GM12878 (cell line): ENCODE measurements around the gene TSPAN10. TPM values are rescaled to one million over a fixed set of nuclear protein-coding genes. Genes with fewer than 3 reads are reported as not detected.
A peak's percentile ranks its signal among the peaks of the same experiment; 100 is the strongest.

Source experiments
- ATAC-seq: fragments of 200-7000 bp; cut with Tn5 transposase; 3 replicates; pipeline ENCODE4 v1.9.1; 2020; ENCODE audit warnings: mild to moderate bottlenecking, moderate library complexity
- BruUV-seq: library from RNA; stranded (reverse); fragments of 400-500 nt; replicated peaks from 2 replicates; lab custom pipeline; 2021; lab: Mats Ljungman, UMichigan
- CTCF ChIA-PET: fragments of 300-600 bp; sonication (Branson Sonifier 250); formaldehyde crosslinking; extraction: SDS; loops from one replicate; lab custom pipeline; 2021; ENCODE audit warnings: inconsistent platforms; lab: Yijun Ruan, JAX
- POLR2A ChIA-PET: fragments of 350-600 bp; formaldehyde crosslinking; extraction: SDS; loops from one replicate; lab custom pipeline; 2021; ENCODE audit warnings: inconsistent platforms; lab: Charles Lee
- RAD21 ChIA-PET: fragments of 300-600 bp; sonication (Branson Sonifier 250); formaldehyde crosslinking; loops from one replicate; lab custom pipeline; 2023; ENCODE audit warnings: antibody characterized with exemption; ENCODE audit not compliant: unreplicated experiment; lab: Charles Lee
- SMC1A ChIA-PET: fragments of 300-600 bp; sonication (Branson Sonifier 250); formaldehyde crosslinking; loops from one replicate; lab custom pipeline; 2023; ENCODE audit not compliant: unreplicated experiment, uncharacterized antibody; lab: Charles Lee
- DNase-seq: peaks from one replicate; pipeline ENCODE4 v3.0.0-alpha.2; 2011; ENCODE audit warnings: low read depth, low spot score
- FAIRE-seq: peaks from 3 replicates; lab custom pipeline; 2011; peaks lifted over from hg19 to GRCh38; lab: Jason Lieb, UNC
- H2AFZ ChIP-seq: 2 replicates; pipeline ENCODE4 v1.6.0; 2011; ENCODE audit warnings: low read depth, low read length, control low read depth; ENCODE audit not compliant: control insufficient read depth
- H3K27ac ChIP-seq: 2 replicates; pipeline ENCODE4 v1.5.1; 2011; ENCODE audit warnings: control low read depth; ENCODE audit not compliant: control insufficient read depth, insufficient read depth
- H3K27me3 ChIP-seq, 2 experiments: replicated peaks in 1 of 2; 2 replicates each; pipeline versions ENCODE4 v1.6.0 to v1.6.1; 2011; ENCODE audit warnings: low read length in 1 of 2; ENCODE audit not compliant: control insufficient read depth in 2 of 2, insufficient read depth in 2 of 2
- H3K36me3 ChIP-seq, 2 experiments: 2 replicates each; pipeline ENCODE4 v1.5.1; 2011; ENCODE audit warnings: low read length in 1 of 2; ENCODE audit not compliant: control insufficient read depth in 2 of 2, insufficient read depth in 2 of 2
- H3K4me1 ChIP-seq: 2 replicates; pipeline ENCODE4 v1.6.1; 2011; ENCODE audit warnings: mild to moderate bottlenecking, low read length, moderate library complexity, mixed read lengths; ENCODE audit not compliant: control insufficient read depth, insufficient read depth
- H3K4me2 ChIP-seq: 2 replicates; pipeline ENCODE4 v1.6.0; 2011; ENCODE audit warnings: control low read depth; ENCODE audit not compliant: control insufficient read depth, insufficient read depth
- H3K4me3 ChIP-seq: fragments of 200-600 bp; sonication (generic); 2 replicates; pipeline ENCODE4 v1.5.1; 2016
- H3K79me2 ChIP-seq: 2 replicates; pipeline ENCODE4 v1.6.0; 2011; ENCODE audit warnings: low read length; ENCODE audit not compliant: control insufficient read depth, insufficient read depth
- H3K9ac ChIP-seq: 2 replicates; pipeline ENCODE4 v1.8.0; 2011; ENCODE audit warnings: low read length, control low read depth, mixed read lengths; ENCODE audit not compliant: control insufficient read depth, insufficient read depth
- H3K9me3 ChIP-seq: replicated peaks from 3 replicates; pipeline ENCODE4 v1.5.1; 2011; ENCODE audit warnings: mild to moderate bottlenecking, low read length; ENCODE audit not compliant: control insufficient read depth, insufficient read depth
- H4K20me1 ChIP-seq: 2 replicates; pipeline ENCODE4 v1.6.0; 2011; ENCODE audit not compliant: control insufficient read depth, insufficient read depth
- BHLHE40 ChIP-seq, 2 experiments: fragments of 450-650 bp in 1 of 2; IDR thresholded peaks; 2 replicates each; pipeline ENCODE4 v1.6.1; 2011 to 2017; ENCODE audit warnings: low read depth in 2 of 2, borderline replicate concordance in 1 of 2, improper control_type of control experiment in 1 of 2, low read length in 1 of 2, mild to moderate bottlenecking in 1 of 2
- NR2C2 ChIP-seq: IDR thresholded peaks from 2 replicates; pipeline ENCODE4 v1.6.1; 2011; ENCODE audit warnings: borderline replicate concordance, low read depth; ENCODE audit not compliant: control insufficient read depth, insufficient read length
- SPI1 ChIP-seq: IDR thresholded peaks from 2 replicates; pipeline ENCODE4 v1.6.1; 2011; ENCODE audit warnings: low read depth, mild to moderate bottlenecking, low read length, moderate library complexity, borderline replicate concordance; ENCODE audit not compliant: insufficient read depth
- WGBS: methylation state at CpG from one replicate; pipeline ENCODE4 v1.1.6; 2016; ENCODE audit warnings: low lambda C conversion rate; ENCODE audit not compliant: insufficient replicate concordance, insufficient coverage; ENCODE audit errors: missing lambda C conversion rate; 5-methylcytosine and 5-hydroxymethylcytosine counted together
- in situ Hi-C: fragments of 300-500 bp; cut with MboI; formaldehyde crosslinking; loops from 9 replicates; pipeline ENCODE4 v1.14.3; 2018; ENCODE audit warnings: mixed read lengths
- intact Hi-C: fragments of 100-400 bp; cut with micrococcal nuclease; formaldehyde crosslinking; loops from one replicate; pipeline ENCODE4 v1.14.2; 2022; ENCODE audit not compliant: unreplicated experiment
- polyA plus RNA-seq, 11 experiments: library from polyadenylated mRNA; depleted of rRNA in 4 of 11; unstranded in 6 of 11; stranded (reverse) in 5 of 11; fragments of >200 nt; fragmentation: Nextera tagmentation in 4 of 11; fragmentation: Illumina TruSeq in 1 of 11; extraction: Ambion mirVana in 4 of 11; extraction: Trizol in 1 of 11; gene quantifications; 1 replicate in 1 of 11; 2 replicates in 10 of 11; pipeline versions ENCODE4 v1.2.1 to v1.2.3, GENCODE V29; 2011 to 2016; ENCODE audit warnings: inconsistent platforms in 2 of 11, missing spikeins in 2 of 11, low read depth in 1 of 11
- total RNA-seq, 4 experiments: library from RNA; depleted of rRNA in 3 of 4; stranded (reverse); fragments of >200 nt in 3 of 4; fragmentation: Illumina TruSeq in 1 of 4; extraction: Trizol in 1 of 4; gene quantifications; 2 replicates each; pipeline versions ENCODE4 v1.2.1 to v1.2.3, GENCODE V29; 2013 to 2021
- TF ChIP-seq, protein P1 (sequence below): IDR thresholded peaks from 2 replicates; pipeline ENCODE4 v1.6.1; 2012; ENCODE audit warnings: low read depth, low read length, improper control_type of control experiment

The TSPAN10 gene
- total and polyA plus RNA-seq, 10 of the 15 experiments (the other 5 are each of a cell fraction or from before 2014, with no cell fraction given), result 0.13 to 0.82 (median 0.43) TPM

DNA sequence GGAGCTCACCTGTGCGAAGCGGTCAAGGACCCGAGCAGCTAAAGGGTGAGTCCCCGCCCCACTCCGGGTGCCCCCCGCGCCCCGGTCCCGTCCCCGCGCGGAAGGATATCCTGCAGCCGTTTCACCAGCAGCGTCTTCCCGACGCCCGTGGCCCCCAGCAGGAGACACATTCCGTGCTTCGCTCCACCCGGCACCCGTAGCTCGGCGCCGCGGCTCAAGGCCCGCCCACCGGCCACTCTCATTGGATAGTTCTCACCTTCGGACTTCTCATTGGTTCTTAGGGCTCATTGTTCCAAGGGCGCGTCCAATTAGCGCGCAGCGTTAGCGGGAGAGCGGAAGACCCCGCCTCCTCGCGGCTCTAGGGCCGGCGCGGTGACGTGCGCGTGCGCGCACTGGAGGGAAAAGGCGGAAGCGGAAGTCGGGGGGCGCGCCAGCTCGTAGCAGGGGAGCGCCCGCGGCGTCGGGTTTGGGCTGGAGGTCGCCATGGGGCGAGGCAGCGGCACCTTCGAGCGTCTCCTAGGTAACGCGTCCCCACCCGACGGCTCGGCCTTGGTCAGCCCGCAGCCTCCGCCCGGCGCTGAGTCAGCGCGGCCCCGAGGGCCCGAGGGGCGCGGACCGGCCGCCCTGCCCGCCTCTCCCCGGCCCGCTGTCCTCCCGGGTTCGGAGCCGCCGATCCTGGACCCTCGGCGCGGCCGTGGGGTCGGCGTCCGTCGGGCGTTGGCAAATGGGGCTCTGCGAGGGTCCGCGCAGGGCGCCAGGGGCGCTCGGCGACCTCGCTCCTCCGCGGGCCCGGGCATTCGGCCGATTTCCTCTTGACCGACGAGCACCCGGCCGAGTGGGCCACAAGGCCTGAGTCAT lies 46.8 kb downstream of the TSPAN10 start, which contains the start of the genes ARL16 and HGS (continued):
- TF ChIP-seq, protein P1, sequence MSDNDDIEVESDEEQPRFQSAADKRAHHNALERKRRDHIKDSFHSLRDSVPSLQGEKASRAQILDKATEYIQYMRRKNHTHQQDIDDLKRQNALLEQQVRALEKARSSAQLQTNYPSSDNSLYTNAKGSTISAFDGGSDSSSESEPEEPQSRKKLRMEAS, result peak; percentile 63; the same call in 1 of the 2 replicates

DNA sequence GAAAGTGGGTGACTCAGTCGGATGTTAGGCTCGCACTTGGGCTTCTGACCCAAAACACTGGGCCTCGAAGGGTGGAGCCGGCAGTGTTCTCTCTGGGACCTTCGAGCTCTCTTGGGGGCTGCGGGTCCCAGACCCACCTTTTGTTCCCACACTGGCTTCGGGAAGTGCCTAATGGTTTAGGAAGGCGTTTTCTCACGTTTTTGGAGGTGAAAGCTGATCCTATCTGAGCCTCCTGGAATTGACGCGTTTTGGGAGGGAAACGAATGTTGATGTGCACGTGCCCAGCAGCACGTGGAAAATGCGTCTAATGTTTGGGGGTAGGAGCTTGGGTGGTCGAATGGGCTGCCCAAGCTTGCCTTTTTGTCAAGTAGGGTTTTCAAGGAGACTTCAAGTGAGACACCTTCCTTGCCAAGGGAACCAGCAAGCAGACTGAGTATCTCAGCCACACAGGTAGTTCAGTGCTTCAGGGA lies 47.5 kb downstream of the TSPAN10 start:
- TF ChIP-seq, protein P1, result peak; percentile 14; the same call in 1 of the 2 replicates
- TF ChIP-seq SPI1, result 0 out of 2 replicates have a peak, but pooled peaks have one; percentile 3
- TF ChIP-seq BHLHE40 (IDR thresholded peaks at IDR 0.05; ENCODE audit: borderline replicate concordance in 1 of 2, low read depth in 2 of 2, low read length in 1 of 2), result peak; percentile 53 to 80; a peak in 3 of 4 replicates
- no peak for TF ChIP-seq NR2C2
- TSS peak; percentile 76 for BruUV-seq
- H4K20me1 ChIP-seq, result peaks cover 8% of the 10 kb centered on the region; the same call in 1 of the 2 replicates
- H3K27ac ChIP-seq, result peak overlapping the region; percentile 78
- H3K27me3 ChIP-seq, result no peaks in the 10 kb centered on the region
- ATAC-seq (no peak), FAIRE-seq (no peak), DNase-seq (no peak)
- CTCF ChIA-PET, result interaction anchor here (1.1 to 1.6 kb wide), 4 partner anchors 10 to 27 kb away, joined by 3 to 5 read pairs (median 4); no protein-coding TSS in a partner anchor
- H2AFZ ChIP-seq, result no peak overlapping the region
- SMC1A ChIA-PET, result interaction anchor here (0.7 to 0.8 kb wide), 2 partner anchors 18 to 21 kb away, joined by 3 read pairs; no protein-coding TSS in a partner anchor
- peaks cover 4 to 16% of the 10 kb centered on the region in 2 experiments; a peak in 3 of 4 replicates for H3K36me3 ChIP-seq
- H3K79me2 ChIP-seq, result peaks cover 38% of the 10 kb centered on the region
- POLR2A ChIA-PET, result interaction anchor here (0.6 to 4.0 kb wide), 6 partner anchors 8 to 178 kb away, joined by 3 to 32 read pairs (median 4); partner anchors contain the start of gene MRPL12
- H3K4me1 ChIP-seq, result peaks cover 11% of the 10 kb centered on the region
- in situ Hi-C loops, result no loop called here
- H3K9ac ChIP-seq, result peak overlapping the region; percentile 95
- WGBS, result 6% methylated on average over 16 of the region's 16 CpGs
- H3K9me3 ChIP-seq, result no peaks in the 10 kb centered on the region
- peak overlapping the region; percentile 97 for H3K4me2 ChIP-seq
- intact Hi-C loops, result no loop called here
- H3K4me3 ChIP-seq, result peak overlapping the region; percentile 95
- RAD21 ChIA-PET, result interaction anchor here (1.9 kb wide), 1 partner anchor 19 kb away, joined by 6 read pairs; no protein-coding TSS in a partner anchor
